A673 (cell line): Measurements from ENCODE around the gene GPR68. TPM values are rescaled to one million over a fixed set of nuclear protein-coding genes. Genes with fewer than 3 reads are reported as not detected.
A peak's percentile ranks its signal among the peaks of the same experiment; 100 is the strongest.
"Not testable (repeated sequence)": the region's sequence is repeated elsewhere in the genome, so short reads cannot be mapped to it uniquely, and the experiment has no call there.

ENCODE experiments used
- BruUV-seq: library from RNA; stranded (reverse); fragments of 400-500 nt; replicated peaks from 2 replicates; lab custom pipeline; 2021; lab: Mats Ljungman, UMichigan
- CTCF ChIA-PET: fragments of 300-600 bp; sonication (Branson Sonifier 250); formaldehyde crosslinking; loops from one replicate; lab custom pipeline; 2022; ENCODE audit warnings: antibody characterized with exemption; lab: Charles Lee
- POLR2A ChIA-PET: fragments of 300-600 bp; sonication (Branson Sonifier 250); formaldehyde crosslinking; loops from one replicate; lab custom pipeline; 2022; ENCODE audit warnings: antibody characterized with exemption; ENCODE audit not compliant: low non-redundant PET; lab: Charles Lee
- DNase-seq: peaks from one replicate; pipeline ENCODE4 v3.0.0-alpha.2; 2015; ENCODE audit warnings: low spot score
- H3K27ac ChIP-seq: fragments of 200-600 bp; sonication (generic); 2 replicates; pipeline ENCODE4 v1.5.1; 2016; ENCODE audit warnings: mixed run types, low read depth, mild to moderate bottlenecking, mixed read lengths, antibody characterized with exemption, low read length; ENCODE audit not compliant: poor library complexity, severe bottlenecking
- H3K27me3 ChIP-seq: fragments of 200-600 bp; sonication (generic); replicated peaks from 2 replicates; pipeline ENCODE4 v1.6.1; 2017; ENCODE audit warnings: mixed run types, low read depth, mild to moderate bottlenecking, mixed read lengths, antibody characterized with exemption, low read length; ENCODE audit not compliant: insufficient read depth, poor library complexity
- H3K36me3 ChIP-seq: fragments of 200-600 bp; sonication (generic); 2 replicates; pipeline ENCODE4 v1.6.1; 2016; ENCODE audit warnings: mixed run types, mild to moderate bottlenecking, mixed read lengths, antibody characterized with exemption, low read length; ENCODE audit not compliant: insufficient read depth, poor library complexity, severe bottlenecking
- H3K4me1 ChIP-seq: fragments of 200-600 bp; sonication (generic); 2 replicates; pipeline ENCODE4 v1.6.1; 2017; ENCODE audit warnings: mixed run types, mild to moderate bottlenecking, mixed read lengths, antibody characterized with exemption, low read length; ENCODE audit not compliant: insufficient read depth, poor library complexity, severe bottlenecking
- H3K4me3 ChIP-seq: fragments of 200-600 bp; sonication (generic); 2 replicates; pipeline ENCODE4 v1.5.1; 2016; ENCODE audit warnings: low read depth, mixed run types, mild to moderate bottlenecking, mixed read lengths, low read length; ENCODE audit not compliant: poor library complexity, severe bottlenecking
- H3K9me3 ChIP-seq: fragments of 200-600 bp; sonication (generic); 2 replicates; pipeline ENCODE4 v1.6.1; 2016; ENCODE audit warnings: mixed run types, low read depth, mild to moderate bottlenecking, mixed read lengths, antibody characterized with exemption, low read length; ENCODE audit not compliant: poor library complexity, severe bottlenecking
- EZH2 ChIP-seq: fragments of 200-600 bp; sonication (generic); IDR thresholded peaks from 2 replicates; pipeline ENCODE4 v1.6.1; 2017; ENCODE audit warnings: borderline replicate concordance, low read depth, mild to moderate bottlenecking, mixed read lengths, antibody characterized with exemption, low read length; ENCODE audit not compliant: poor library complexity, severe bottlenecking
- intact Hi-C: fragments of 100-400 bp; cut with micrococcal nuclease; formaldehyde crosslinking; loops from one replicate; pipeline ENCODE4 v1.10.0; 2022; ENCODE audit not compliant: unreplicated experiment
- total RNA-seq: library from RNA; stranded (reverse); gene quantifications from 2 replicates; pipeline ENCODE4 v1.2.3, GENCODE V29; 2021
- TF ChIP-seq, protein P1 (sequence below): fragments of 300-800, 200-600 bp; sonication (generic); conservative IDR thresholded peaks from 2 replicates; pipeline ENCODE4 v1.5.1; 2017; ENCODE audit warnings: low read depth, mild to moderate bottlenecking, antibody characterized with exemption, low read length, moderate library complexity, mixed read lengths

GPR68 gene
- total RNA-seq, 1 experiment from 2014 or later, result 0.30 TPM

DNA sequence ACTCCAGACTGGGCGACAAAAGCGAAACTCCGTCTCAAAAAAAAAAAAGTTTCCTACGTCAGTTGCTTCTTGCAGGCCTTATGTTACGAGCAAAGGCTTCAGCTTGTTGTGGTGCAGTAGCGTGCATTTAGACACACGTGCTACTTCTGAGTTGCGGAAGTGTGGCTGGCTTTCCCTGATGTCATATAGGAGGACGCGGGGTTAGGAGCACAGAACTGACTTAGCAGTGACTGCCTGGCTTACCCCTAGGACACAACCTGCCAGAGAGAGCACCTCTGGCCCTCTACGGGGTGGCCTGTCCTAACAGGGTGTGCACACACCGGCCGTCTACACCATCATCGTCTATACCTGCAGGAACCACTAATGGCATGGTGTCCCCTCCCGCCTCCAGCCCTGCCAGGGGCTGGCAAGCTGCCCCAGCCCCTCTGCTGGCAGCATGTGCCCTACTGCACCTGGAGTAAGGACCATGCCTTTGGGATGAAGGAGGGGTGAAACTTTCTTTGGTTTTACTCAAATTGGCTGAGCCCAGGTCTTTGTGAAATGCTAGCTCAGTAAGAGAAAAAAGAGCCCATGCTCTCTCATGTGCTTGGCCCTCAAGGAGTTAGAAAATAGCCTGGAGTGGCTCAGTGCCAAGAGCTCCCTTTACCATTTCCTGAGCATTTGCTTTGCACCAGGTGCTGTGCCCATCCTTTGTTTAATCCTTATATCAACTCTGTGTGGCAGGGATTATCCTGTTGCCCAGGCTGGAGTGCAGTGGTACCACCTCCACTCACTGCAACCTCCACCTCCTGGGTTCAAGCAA, 1.7 kb upstream of the GPR68 start:
- intact Hi-C loops, result no loop called here
- CTCF ChIA-PET, result no interaction called here
- BruUV-seq, result no TSS peak

DNA sequence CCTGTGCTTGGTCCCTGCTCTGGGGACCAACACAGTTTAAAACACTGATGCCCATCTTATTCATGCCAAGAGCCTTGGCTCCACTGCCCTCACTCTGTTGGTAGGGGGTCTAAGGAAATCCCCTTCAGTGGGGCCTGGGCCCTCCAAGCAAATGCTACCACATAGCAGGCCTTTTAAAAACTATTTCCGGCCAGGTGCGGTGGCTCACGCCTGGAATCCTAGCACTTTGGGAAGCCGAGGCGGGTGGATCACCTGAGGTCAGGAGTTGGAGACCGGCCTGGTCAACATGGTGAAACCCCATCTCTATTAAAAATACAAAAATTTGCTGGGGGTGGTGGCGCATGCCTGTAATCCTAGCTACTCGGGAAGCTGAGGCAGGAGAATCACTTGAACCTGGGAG, 1.1 kb upstream of the GPR68 start:
- H3K27me3 ChIP-seq, CTCF ChIA-PET, intact Hi-C loops, H3K9me3 ChIP-seq, DNase-seq, H3K36me3 ChIP-seq, POLR2A ChIA-PET, H3K27ac ChIP-seq, BruUV-seq, H3K4me3 ChIP-seq: not testable (repeated sequence)
- peaks cover 21% of the 10 kb centered on the region for H3K4me1 ChIP-seq

More for the DNA sequence above, 1.7 kb upstream of the GPR68 start:
- Histone ChIP-seq H3K9me3 (no peaks in the 10 kb centered on the region), H3K36me3 (no peaks in the 10 kb centered on the region), H3K27ac (no peak overlapping the region), H3K4me3 (no peak overlapping the region), H3K27me3 (no peaks in the 10 kb centered on the region), H3K4me1 (peaks cover 23% of the 10 kb centered on the region)
- POLR2A ChIA-PET, result interaction anchor here (0.6 kb wide), 1 partner anchor 133 kb away, joined by 9 read pairs; the partner anchor contains the start of gene DGLUCY
- no peak for TF ChIP-seq EZH2
- TF ChIP-seq, protein P1, sequence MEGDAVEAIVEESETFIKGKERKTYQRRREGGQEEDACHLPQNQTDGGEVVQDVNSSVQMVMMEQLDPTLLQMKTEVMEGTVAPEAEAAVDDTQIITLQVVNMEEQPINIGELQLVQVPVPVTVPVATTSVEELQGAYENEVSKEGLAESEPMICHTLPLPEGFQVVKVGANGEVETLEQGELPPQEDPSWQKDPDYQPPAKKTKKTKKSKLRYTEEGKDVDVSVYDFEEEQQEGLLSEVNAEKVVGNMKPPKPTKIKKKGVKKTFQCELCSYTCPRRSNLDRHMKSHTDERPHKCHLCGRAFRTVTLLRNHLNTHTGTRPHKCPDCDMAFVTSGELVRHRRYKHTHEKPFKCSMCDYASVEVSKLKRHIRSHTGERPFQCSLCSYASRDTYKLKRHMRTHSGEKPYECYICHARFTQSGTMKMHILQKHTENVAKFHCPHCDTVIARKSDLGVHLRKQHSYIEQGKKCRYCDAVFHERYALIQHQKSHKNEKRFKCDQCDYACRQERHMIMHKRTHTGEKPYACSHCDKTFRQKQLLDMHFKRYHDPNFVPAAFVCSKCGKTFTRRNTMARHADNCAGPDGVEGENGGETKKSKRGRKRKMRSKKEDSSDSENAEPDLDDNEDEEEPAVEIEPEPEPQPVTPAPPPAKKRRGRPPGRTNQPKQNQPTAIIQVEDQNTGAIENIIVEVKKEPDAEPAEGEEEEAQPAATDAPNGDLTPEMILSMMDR, result no peak
- peak; percentile 44 for DNase-seq

DNA sequence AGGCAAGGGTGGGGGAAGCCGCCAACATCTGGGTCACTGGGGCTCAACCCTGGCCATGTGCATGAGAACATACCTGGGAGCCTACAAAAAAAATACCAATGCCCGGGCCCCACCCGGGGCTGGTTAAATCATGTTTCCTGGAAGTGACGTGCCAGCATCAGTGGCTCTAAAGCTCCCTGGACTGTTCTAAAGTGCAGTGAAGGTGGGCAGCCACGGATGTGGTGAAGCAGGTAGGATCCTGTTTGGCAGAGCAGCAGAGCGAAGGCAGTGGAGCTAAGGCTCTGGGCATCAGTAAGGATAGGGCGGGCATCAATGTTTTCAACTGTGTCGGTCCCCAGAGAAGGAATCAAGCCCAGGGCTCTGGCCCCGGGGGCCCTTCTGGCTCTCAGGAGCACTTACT, 525 bp upstream of the GPR68 start:
- no peak for DNase-seq
- TF ChIP-seq, protein P1, result no peak
- no peak for TF ChIP-seq EZH2
- CTCF ChIA-PET, result no interaction called here
- Histone ChIP-seq H3K4me3 (no peak overlapping the region), H3K27me3 (no peaks in the 10 kb centered on the region), H3K9me3 (no peaks in the 10 kb centered on the region), H3K27ac (no peak overlapping the region), H3K4me1 (peaks cover 18% of the 10 kb centered on the region), H3K36me3 (no peaks in the 10 kb centered on the region)
- intact Hi-C loops, result no loop called here
- POLR2A ChIA-PET, result no interaction called here
- BruUV-seq, result no TSS peak
